NCI-H524 (cell line): Measurements from ENCODE around the gene LGI2.

Source experiments
- DNase-seq, 2 experiments: peaks; one replicate each; lab custom pipeline; 2025; lab: John Stamatoyannopoulos, UW

LGI2 gene

DNA sequence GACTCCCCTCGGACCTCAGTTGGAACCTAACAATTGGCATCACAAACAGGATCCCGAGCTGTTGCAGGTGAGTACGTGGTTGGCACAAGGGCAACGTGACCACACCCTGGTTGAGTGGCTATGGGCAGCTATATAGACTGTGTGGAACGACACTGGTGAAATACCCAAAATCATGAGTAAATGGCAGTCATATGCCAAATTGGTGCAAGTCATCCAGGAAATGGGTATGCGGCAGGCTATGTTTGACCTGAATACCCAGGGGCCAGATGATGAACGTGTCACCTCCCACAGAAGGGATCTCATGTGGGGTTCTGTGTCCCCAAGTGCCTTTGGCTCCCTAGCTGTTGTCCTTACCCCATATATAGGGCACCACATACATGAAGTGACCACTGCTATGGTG lies 64.7 kb downstream of the LGI2 start:
- DNase-seq, result no peak

- peak in 1 of 2 experiments; percentile 13 for DNase-seq
These were observed 65.1 kb downstream of the LGI2 start for GRCh38 chr4:24965627-24966026.

DNA sequence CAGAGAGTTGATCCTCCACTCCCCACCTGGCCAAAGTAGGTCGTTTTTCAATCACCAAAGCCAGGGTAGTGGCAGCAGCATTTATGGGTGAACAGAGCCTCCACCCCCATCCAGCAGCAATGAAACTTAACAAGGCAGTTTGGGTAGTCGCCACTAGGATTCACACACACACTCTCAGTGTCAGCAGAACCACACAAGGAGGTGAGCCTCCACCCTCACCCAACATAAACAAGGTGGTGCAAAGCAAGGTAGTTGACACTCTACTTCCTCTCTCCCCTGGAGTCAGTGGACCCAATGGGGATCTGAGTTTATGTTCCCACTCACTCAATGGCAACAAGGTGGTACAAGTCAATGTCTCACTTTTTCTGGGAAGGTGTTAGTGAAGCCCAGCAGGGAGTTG lies 67.5 kb downstream of the LGI2 start:
- no peak for DNase-seq

GRCh38 chr4:24957886-24958285 lies 72.9 kb downstream of the LGI2 start:
- DNase-seq, result no peak

DNA sequence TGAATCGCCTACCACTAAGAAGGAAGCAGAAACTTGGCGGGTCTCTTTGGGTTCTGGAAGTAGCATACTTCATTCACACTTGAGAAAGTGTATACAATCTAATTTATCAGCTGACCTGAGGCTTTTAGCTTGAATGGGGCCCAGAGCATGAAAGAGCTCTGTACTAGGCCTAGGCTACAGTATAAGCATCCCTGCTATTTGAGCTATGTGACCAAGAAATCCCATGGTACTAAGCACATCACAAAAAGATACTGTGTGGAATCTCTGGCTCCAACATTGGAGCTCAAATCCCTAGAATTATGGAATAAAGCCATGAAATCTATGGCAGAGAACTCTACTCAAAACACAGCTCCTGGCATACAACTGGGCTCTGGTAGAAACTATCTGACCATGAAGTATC lies 74.0 kb downstream of the LGI2 start:
- no peak for DNase-seq

- DNase-seq, result no peak
These were observed 74.7 kb downstream of the LGI2 start for GRCh38 chr4:24956091-24956490.

DNA sequence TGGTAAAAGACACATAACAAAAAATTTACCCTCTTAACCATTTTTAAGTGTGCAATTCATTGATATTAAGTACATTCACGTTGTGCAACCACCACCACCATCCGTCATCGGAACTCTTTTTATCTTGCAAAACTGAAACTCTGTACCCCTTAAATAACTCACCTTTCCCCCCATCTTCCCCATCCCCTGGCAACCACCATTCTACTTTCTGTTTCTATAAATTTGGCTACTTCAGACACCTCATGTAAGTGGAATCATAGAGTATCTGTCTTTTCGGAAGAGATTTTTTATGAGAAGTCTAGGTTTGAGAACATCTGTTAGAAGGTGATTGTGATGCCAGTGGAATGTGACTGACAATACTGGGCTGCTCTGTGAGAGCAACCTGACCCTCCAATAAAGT lies 78.1 kb downstream of the LGI2 start:
- no peak for DNase-seq

DNA sequence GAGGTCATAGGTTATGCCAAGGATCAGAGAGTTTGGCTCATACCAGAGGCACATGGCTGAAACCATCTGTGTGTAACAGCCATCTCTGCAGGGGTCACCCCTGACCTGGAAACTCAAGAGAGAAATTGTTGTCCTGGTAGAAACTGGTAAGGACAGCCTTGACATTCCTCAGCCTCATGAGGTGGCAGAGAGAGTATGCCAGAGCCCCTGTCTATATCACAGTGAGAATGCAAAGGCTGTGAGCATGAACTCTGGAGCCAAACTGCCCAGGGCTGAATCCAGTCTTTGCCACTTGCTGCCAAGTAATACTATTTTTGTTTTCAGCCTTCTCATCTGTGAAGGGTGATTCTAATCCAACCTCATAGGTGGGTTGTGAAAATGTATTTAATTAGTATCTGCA lies 80.8 kb downstream of the LGI2 start:
- DNase-seq, result no peak
